BLaER1 treated with 17β-estradiol and CSF1 and Interleukin-3, amounts not matched to agents 10 nM and 100 nM (cell line): ENCODE measurements around the gene ZKSCAN3.
"Not testable (repeated sequence)": the region's sequence is repeated elsewhere in the genome, so short reads cannot be mapped to it uniquely, and the experiment has no call there.

Source experiments
- H3K27ac ChIP-seq, 11 experiments: shearing (Covaris generic); formaldehyde crosslinking; 2 replicates each; pipeline ENCODE4 v1.8.1; 2022
- H3K27me3 ChIP-seq, 11 experiments: shearing (Covaris generic); formaldehyde crosslinking; 2 replicates each; pipeline ENCODE4 v1.8.1; 2022
- H3K36me3 ChIP-seq, 11 experiments: shearing (Covaris generic); formaldehyde crosslinking; 2 replicates each; pipeline ENCODE4 v1.8.1; 2022
- H3K4me1 ChIP-seq, 10 experiments: shearing (Covaris generic); formaldehyde crosslinking; 2 replicates each; pipeline ENCODE4 v1.8.1; 2022
- H3K4me2 ChIP-seq, 11 experiments: shearing (Covaris generic); formaldehyde crosslinking; 2 replicates each; pipeline ENCODE4 v1.8.1; 2022
- H3K4me3 ChIP-seq, 10 experiments: shearing (Covaris generic); formaldehyde crosslinking; 2 replicates each; pipeline ENCODE4 v1.8.1; 2022
- H3K9ac ChIP-seq, 11 experiments: shearing (Covaris generic); formaldehyde crosslinking; 2 replicates each; pipeline ENCODE4 v1.8.1; 2022
- H3K9me3 ChIP-seq, 11 experiments: shearing (Covaris generic); formaldehyde crosslinking; replicated peaks in 1 of 11; 2 replicates each; pipeline ENCODE4 v1.8.1; 2022
- H4K20me1 ChIP-seq, 11 experiments: shearing (Covaris generic); formaldehyde crosslinking; 2 replicates each; pipeline ENCODE4 v1.8.1; 2022
- Cebpa-rat ChIP-seq, 11 experiments: shearing (Covaris generic); IDR thresholded peaks; 2 replicates each; pipeline ENCODE4 v1.8.1; 2022

Gene ZKSCAN3

DNA sequence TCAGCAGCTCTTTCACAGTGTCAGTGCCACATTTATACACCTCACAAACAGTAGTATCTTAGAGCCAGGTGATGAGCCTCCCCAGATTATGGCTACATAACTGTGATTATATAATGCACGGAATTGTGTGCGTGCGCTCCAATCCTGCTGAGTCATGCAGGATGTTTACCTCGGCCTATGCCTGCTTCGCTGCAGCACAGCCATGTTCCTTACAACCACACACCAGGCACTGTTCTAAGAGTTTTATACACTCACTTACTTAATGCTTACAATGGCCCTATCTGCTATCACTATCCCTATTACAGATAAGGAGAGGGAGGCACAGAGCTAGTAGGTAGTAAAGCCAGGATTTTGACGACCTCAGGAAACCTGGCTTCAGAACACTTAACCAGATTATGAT is 7.3 kb downstream of the ZKSCAN3 start:
- Histone ChIP-seq H4K20me1 (peaks cover 0 to 15% (median 0%) of the 10 kb centered on the region in 11 experiments; a peak in 6 of 22 replicates), H3K4me3 (no peak overlapping the region), H3K36me3 (peaks cover 12 to 44% (median 31%) of the 10 kb centered on the region in 11 experiments), H3K27ac (peak overlapping the region in 1 of 11 experiments; percentile 61; a peak in 3 of 22 replicates), H3K4me1 (peaks cover 9 to 22% (median 16%) of the 10 kb centered on the region in 10 experiments; a peak in 18 of 20 replicates), H3K27me3 (no peaks in the 10 kb centered on the region), H3K9me3 (peaks cover 0 to 23% (median 18%) of the 10 kb centered on the region in 11 experiments; a peak in 15 of 22 replicates), H3K4me2 (0 out of 22 replicates have a peak overlapping the region, but pooled peaks of 1 of the 11 experiments have one; percentile 77), H3K9ac (peak overlapping the region in 2 of 11 experiments; percentile 78 to 80; a peak in 2 of 22 replicates)
- no peak for TF ChIP-seq Cebpa-rat (IDR thresholded peaks at IDR 0.05)

DNA sequence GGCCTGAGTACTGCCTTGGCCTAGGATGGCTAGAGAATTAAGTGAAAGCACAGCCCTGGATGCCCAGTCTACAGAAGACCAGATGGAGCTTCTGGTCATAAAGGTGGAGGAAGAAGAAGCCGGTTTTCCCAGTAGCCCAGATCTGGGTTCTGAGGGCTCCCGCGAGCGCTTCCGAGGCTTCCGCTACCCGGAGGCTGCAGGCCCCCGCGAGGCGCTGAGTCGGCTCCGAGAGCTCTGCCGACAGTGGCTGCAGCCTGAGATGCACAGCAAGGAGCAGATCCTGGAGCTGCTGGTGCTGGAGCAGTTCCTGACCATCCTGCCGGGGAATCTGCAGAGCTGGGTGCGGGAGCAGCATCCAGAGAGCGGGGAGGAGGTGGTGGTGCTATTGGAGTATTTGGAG is 9.8 kb downstream of the ZKSCAN3 start:
- H3K27ac ChIP-seq, H3K9ac ChIP-seq, H3K9me3 ChIP-seq, H3K27me3 ChIP-seq, H3K4me3 ChIP-seq, H3K4me2 ChIP-seq: not testable (repeated sequence)
- Histone ChIP-seq H3K36me3 (peaks cover 25 to 57% (median 46%) of the 10 kb centered on the region in 11 experiments), H3K4me1 (peaks cover 9 to 22% (median 16%) of the 10 kb centered on the region in 10 experiments; a peak in 18 of 20 replicates), H4K20me1 (peaks cover 0 to 13% (median 0%) of the 10 kb centered on the region in 11 experiments; a peak in 6 of 22 replicates)

DNA sequence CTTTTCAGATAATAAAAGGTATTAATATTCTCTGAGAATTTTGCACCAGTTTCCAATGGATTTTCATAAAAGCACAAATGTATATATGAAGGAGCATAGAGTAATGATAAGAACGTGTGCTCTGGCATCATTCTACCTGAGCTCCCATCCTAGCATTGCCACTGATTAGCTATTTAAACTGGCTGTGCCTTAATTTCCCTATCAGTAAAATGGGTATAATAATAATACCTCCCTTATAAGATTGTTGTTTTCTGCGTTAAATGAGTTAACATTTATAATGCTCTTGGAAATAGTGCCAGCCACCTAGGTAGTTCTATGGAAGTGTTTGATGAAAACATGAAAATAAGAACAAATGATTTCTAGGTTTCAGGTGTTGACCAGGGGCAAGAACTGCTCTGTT is 11.2 kb downstream of the ZKSCAN3 start:
- Histone ChIP-seq H4K20me1 (peaks cover 0 to 7% (median 0%) of the 10 kb centered on the region in 11 experiments; a peak in 5 of 22 replicates), H3K9ac (no peak overlapping the region), H3K9me3 (peaks cover 0 to 11% (median 0%) of the 10 kb centered on the region in 11 experiments; a peak in 6 of 22 replicates), H3K27me3 (no peaks in the 10 kb centered on the region), H3K27ac (no peak overlapping the region), H3K4me1 (peaks cover 0 to 12% (median 5%) of the 10 kb centered on the region in 10 experiments; a peak in 10 of 20 replicates), H3K4me3 (no peak overlapping the region), H3K4me2 (no peak overlapping the region), H3K36me3 (peaks cover 39 to 71% (median 60%) of the 10 kb centered on the region in 11 experiments)
- TF ChIP-seq Cebpa-rat (IDR thresholded peaks at IDR 0.05), result no peak

DNA sequence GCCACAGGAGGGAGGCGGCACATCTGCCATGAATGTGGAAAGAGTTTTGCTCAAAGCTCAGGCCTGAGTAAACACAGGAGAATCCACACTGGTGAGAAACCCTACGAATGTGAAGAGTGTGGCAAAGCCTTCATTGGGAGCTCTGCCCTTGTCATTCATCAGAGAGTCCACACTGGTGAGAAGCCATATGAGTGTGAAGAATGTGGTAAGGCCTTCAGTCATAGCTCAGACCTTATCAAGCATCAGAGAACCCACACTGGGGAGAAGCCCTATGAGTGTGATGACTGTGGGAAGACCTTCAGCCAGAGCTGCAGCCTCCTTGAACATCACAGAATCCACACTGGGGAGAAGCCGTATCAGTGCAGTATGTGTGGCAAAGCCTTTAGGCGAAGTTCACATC is 15.8 kb downstream of the ZKSCAN3 start:
- H3K27me3 ChIP-seq, H3K27ac ChIP-seq, H3K4me3 ChIP-seq, H3K4me2 ChIP-seq, H4K20me1 ChIP-seq, H3K9ac ChIP-seq: not testable (repeated sequence)
- Histone ChIP-seq H3K36me3 (peaks cover 42 to 68% (median 64%) of the 10 kb centered on the region in 11 experiments), H3K9me3 (peaks cover 0 to 12% (median 0%) of the 10 kb centered on the region in 11 experiments; a peak in 6 of 22 replicates), H3K4me1 (peaks cover 0 to 22% (median 0%) of the 10 kb centered on the region in 10 experiments; a peak in 7 of 20 replicates)

DNA sequence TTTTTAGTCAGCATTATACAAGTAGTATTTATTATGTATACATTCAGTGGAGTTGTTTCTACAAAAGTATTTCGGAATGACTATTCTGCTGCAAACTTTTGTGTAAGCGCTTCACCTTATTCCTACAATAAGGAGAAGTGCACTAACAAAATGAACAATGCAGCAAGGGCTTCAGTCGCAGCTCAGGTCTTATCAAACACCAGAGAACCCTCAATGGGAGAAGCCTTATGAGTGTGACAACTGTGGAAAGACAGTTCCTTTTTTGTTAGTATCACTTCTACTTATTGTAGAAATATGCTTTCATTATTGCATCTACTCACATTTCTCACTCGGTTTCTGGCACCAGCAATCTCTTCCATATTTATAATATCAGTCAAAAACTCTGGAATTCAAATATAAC is 18.8 kb downstream of the ZKSCAN3 start:
- H3K9ac ChIP-seq, result no peak overlapping the region
- no peak overlapping the region for H3K4me3 ChIP-seq
- no peak for TF ChIP-seq Cebpa-rat (IDR thresholded peaks at IDR 0.05)
- peak overlapping the region in 3 of 11 experiments; percentile 7 to 52 (median 11); a peak in 4 of 22 replicates for H3K4me2 ChIP-seq
- H3K4me1 ChIP-seq, result peaks cover 13 to 24% (median 17%) of the 10 kb centered on the region in 10 experiments
- H3K27ac ChIP-seq, result peak overlapping the region in 2 of 11 experiments; percentile 0 to 3; a peak in 2 of 22 replicates
- H3K9me3 ChIP-seq, result peaks cover 0 to 12% (median 0%) of the 10 kb centered on the region in 11 experiments; a peak in 6 of 22 replicates
- no peaks in the 10 kb centered on the region for H3K27me3 ChIP-seq
- H3K36me3 ChIP-seq, result peaks cover 29 to 47% (median 39%) of the 10 kb centered on the region in 11 experiments
- H4K20me1 ChIP-seq, result no peaks in the 10 kb centered on the region

DNA sequence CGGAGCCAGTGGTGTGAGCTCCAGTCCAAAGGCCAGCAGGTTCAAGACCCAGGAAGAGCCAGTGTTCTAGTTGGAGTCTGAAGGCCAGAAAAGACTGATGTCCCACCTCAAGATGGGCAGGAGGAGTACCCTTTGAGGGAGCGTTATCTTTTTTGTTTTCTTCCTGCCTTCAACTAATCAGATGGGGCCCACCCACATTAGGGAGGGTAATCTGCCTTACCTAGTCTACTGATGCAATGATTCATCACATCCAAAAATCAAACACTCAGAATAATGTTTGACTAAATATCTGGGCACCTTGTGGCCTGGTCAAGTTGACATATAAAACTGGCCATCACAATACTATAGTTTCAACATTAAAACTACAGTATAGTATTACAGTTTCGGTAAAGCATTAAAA is 19.7 kb downstream of the ZKSCAN3 start:
- H3K9ac ChIP-seq, result no peak overlapping the region

DNA sequence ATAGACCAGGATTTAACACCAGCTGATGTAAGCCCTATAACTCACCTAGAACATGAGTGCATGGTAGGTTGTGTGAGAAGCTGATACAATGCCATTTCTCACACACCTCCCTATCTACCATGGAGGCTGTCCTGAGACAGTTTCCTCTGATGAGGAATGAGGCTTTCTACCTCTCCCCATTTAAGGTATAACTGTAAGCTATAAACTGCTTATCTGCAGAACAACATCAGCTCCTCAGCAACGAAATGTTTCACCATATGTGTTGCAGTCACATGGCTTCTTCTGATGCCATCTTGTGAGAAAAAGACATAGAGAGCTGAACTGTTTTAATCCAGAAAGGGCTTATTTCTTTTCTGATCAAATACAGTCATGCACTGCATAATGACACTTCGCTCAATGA is 20.7 kb downstream of the ZKSCAN3 start:
- TF ChIP-seq Cebpa-rat (IDR thresholded peaks at IDR 0.05), result no peak

More for the DNA sequence above, 19.7 kb downstream of the ZKSCAN3 start:
- H3K9me3 ChIP-seq, result peaks cover 0 to 12% (median 0%) of the 10 kb centered on the region in 11 experiments; a peak in 6 of 22 replicates
- H3K27me3 ChIP-seq, result no peaks in the 10 kb centered on the region
- no peak overlapping the region for H3K4me2 ChIP-seq
- H3K4me3 ChIP-seq, result no peak overlapping the region
- H4K20me1 ChIP-seq, result no peaks in the 10 kb centered on the region
- peaks cover 13 to 24% (median 17%) of the 10 kb centered on the region in 10 experiments for H3K4me1 ChIP-seq
- peaks cover 20 to 38% (median 29%) of the 10 kb centered on the region in 11 experiments for H3K36me3 ChIP-seq
- peak overlapping the region in 1 of 11 experiments; percentile 22; a peak in 1 of 22 replicates for H3K27ac ChIP-seq
- TF ChIP-seq Cebpa-rat (IDR thresholded peaks at IDR 0.05), result no peak

DNA sequence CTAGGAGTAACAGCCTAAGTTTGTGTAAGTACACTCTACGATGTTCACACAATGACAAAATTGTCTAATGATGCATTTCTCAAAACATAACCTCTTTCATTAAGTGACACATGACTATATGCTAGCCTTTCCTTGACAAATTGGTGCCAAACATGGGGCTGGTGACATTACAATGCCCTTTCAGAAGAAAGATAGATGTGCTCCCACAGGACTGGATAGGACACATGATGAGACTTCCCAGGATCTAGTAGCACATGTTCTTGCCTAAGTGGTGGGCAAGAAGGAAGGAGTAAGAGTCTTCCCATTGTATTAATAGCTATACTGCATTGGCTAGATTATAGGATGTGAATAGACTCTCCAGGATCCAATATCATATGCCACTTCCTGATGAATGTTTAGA is 21.5 kb downstream of the ZKSCAN3 start:
- Histone ChIP-seq H3K4me2 (peak overlapping the region in 9 of 11 experiments; percentile 28 to 70 (median 57); a peak in 17 of 22 replicates), H3K27me3 (no peaks in the 10 kb centered on the region), H3K27ac (peak overlapping the region in 8 of 11 experiments; percentile 34 to 64 (median 54); a peak in 13 of 22 replicates), H3K4me3 (no peak overlapping the region), H3K36me3 (peaks cover 2 to 20% (median 12%) of the 10 kb centered on the region in 11 experiments; a peak in 19 of 22 replicates), H4K20me1 (no peaks in the 10 kb centered on the region), H3K9ac (no peak overlapping the region), H3K4me1 (peaks cover 13 to 24% (median 17%) of the 10 kb centered on the region in 10 experiments), H3K9me3 (no peaks in the 10 kb centered on the region)
- TF ChIP-seq Cebpa-rat (IDR thresholded peaks at IDR 0.05), result no peak

More for the DNA sequence above, 20.7 kb downstream of the ZKSCAN3 start:
- H3K27me3 ChIP-seq, result no peaks in the 10 kb centered on the region
- H3K36me3 ChIP-seq, result peaks cover 10 to 28% (median 20%) of the 10 kb centered on the region in 11 experiments
- H3K4me1 ChIP-seq, result peaks cover 13 to 24% (median 17%) of the 10 kb centered on the region in 10 experiments
- H3K4me2 ChIP-seq, result no peak overlapping the region
- H3K9ac ChIP-seq, result no peak overlapping the region
- no peak overlapping the region for H3K27ac ChIP-seq
- no peaks in the 10 kb centered on the region for H4K20me1 ChIP-seq
- H3K9me3 ChIP-seq, result peaks cover 0 to 8% (median 0%) of the 10 kb centered on the region in 11 experiments; a peak in 6 of 22 replicates
- H3K4me3 ChIP-seq, result no peak overlapping the region

DNA sequence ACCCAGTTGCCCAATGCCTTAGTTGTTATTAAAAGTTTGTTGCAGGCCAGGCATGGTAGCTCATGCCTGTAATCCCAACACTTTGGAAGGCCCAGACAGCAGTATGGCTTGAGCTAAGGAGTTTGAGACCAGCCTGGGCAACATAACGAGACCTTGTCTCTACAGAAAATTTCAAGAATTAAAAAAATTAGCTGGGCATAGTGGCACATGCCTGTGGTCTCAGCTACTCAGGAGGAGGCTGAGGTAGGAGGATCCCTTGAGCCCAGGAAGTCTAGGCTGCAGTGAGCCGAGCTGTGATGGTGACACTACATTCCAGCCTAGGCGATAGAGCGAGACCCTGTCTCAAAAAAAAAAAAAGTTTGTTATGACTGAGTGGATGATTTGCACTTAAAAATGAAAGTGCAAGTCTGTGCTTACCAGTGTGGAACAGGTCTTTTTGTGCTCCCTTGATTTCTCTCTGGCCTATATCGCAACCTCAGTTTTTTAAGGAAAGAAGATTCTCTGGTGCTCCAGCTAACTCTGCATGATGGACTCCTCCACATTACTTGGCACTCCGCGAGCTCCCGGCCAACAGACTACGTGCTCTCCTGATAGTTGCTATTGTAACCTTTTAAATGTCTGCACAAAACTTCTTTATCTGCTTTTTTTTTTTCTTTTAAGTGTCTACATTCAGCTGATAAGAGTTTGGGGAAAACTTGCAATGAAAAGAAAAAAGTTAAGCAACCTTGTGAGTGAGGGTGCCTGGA is 22.1 kb downstream of the ZKSCAN3 start:
- Histone ChIP-seq H3K9me3 (no peaks in the 10 kb centered on the region), H3K4me2 (peak overlapping the region in 9 of 11 experiments; percentile 28 to 70 (median 57); a peak in 18 of 22 replicates), H3K4me1 (peaks cover 13 to 24% (median 17%) of the 10 kb centered on the region in 10 experiments), H4K20me1 (no peaks in the 10 kb centered on the region), H3K36me3 (peaks cover 0 to 14% (median 6%) of the 10 kb centered on the region in 11 experiments; a peak in 14 of 22 replicates), H3K9ac (peak overlapping the region in 4 of 11 experiments; percentile 10 to 33 (median 26); a peak in 2 of 22 replicates), H3K4me3 (no peak overlapping the region), H3K27me3 (no peaks in the 10 kb centered on the region), H3K27ac (peak overlapping the region in 8 of 11 experiments; percentile 34 to 64 (median 54); a peak in 15 of 22 replicates)
- no peak for TF ChIP-seq Cebpa-rat (IDR thresholded peaks at IDR 0.05)
